ENCODE data around the gene STXBP4.

STXBP4 gene

DNA sequence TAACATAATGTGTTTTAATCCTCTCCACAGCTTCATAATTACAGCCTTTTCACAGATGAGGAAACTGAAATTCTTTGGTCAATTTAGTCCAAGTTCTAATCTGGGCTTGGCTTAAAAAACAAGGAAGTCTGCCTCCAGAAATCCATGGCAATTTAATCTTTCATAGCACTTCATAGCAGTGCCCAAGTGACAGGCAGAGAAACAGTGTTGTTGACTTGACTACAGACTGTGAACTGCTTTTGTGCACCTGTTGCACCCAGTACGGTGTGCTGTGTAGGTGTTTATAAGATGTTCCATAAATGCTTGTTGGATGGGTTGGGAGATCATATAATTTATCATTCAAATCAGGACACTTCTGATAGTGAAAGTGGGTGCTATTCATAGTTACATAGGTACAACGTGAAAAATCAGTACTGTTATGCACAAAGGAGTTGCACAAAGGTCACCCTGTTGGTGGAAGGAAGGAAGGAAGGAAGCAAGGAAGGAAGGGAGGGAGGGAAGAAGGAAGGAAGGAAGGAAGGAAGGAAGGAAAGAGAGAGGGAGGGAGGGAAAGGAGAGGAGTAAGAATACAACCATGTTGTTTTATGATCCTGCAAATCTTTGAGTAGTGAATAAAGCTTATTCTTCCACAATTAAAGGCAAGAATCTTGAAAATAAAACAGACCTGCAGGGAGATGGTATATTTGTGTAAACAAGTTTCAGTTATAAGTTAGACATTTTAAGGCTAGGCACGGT, 239.7 kb downstream of the STXBP4 start:
- DNase-seq (ENCODE audit: low read depth) = no peak
- no peak for TF ChIP-seq CTCF (IDR thresholded peaks at IDR 0.05; ENCODE audit: control insufficient read depth, insufficient read depth, low read depth, low read length, missing control alignments)
- H3K4me3 ChIP-seq (ENCODE audit: control insufficient read depth, low read depth, low read length) = no peak overlapping the region

DNA sequence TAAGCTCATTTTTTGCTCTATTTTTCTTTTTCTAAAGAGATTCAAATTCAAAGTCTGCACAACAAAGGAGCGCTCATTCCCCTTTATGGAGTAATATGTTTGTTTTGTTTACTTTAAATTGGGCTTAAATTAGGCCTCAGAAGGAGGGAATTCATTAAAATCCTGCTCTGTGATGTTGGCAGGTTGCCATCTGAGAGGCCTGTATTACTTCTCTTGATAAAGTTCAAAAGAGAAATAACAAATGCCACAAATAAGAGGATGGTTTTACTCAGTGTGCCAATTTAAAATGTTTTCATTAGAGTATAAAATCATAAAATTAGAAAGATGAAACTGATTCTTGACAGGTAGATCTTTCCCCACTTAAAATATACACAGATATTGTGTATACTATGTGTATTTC, 241.7 kb downstream of the STXBP4 start:
- no peak for DNase-seq (ENCODE audit: low read depth)
- H3K4me3 ChIP-seq (ENCODE audit: control insufficient read depth, low read depth, low read length) = no peak overlapping the region
- TF ChIP-seq CTCF (IDR thresholded peaks at IDR 0.05; ENCODE audit: control insufficient read depth, insufficient read depth, low read depth, low read length, missing control alignments) = no peak

GRCh38 chr17:55212880-55213279, 244.3 kb downstream of the STXBP4 start:
- TF ChIP-seq CTCF (IDR thresholded peaks at IDR 0.05; ENCODE audit: control insufficient read depth, insufficient read depth, low read depth, low read length, missing control alignments) = no peak
- no peak overlapping the region for H3K4me3 ChIP-seq (ENCODE audit: control insufficient read depth, low read depth, low read length)
- no peak for DNase-seq (ENCODE audit: low read depth)

- TF ChIP-seq CTCF (IDR thresholded peaks at IDR 0.05; ENCODE audit: control insufficient read depth, insufficient read depth, low read depth, low read length, missing control alignments) = no peak
- no peak for DNase-seq (ENCODE audit: low read depth)
- no peak overlapping the region for H3K4me3 ChIP-seq (ENCODE audit: control insufficient read depth, low read depth, low read length)
Measured at GRCh38 chr17:55215711-55216110, 247.1 kb downstream of the STXBP4 start.

DNA sequence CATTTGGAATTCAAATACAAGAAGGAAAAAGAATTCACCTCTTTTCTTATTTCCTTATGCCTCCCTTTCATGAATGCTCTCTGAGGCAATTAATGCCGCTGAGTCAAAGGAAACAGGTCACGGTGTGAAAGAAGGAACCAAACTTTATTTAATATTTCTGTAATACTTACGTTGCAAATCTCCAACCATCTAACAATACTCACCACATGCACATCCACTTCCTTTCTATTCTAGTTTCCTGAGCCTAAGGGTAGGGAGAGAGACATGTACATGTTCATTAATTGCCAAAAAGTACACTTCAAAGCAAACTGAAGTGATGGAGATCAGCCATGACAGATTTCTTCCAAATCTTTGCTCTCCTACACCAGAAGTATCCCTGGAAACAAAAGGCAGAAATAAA, 248.3 kb downstream of the STXBP4 start:
- DNase-seq (ENCODE audit: low read depth) = no peak
- TF ChIP-seq CTCF (IDR thresholded peaks at IDR 0.05; ENCODE audit: control insufficient read depth, insufficient read depth, low read depth, low read length, missing control alignments) = no peak
- no peak overlapping the region for H3K4me3 ChIP-seq (ENCODE audit: control insufficient read depth, low read depth, low read length)

GRCh38 chr17:55219459-55219858, 250.9 kb downstream of the STXBP4 start:
- TF ChIP-seq CTCF (IDR thresholded peaks at IDR 0.05; ENCODE audit: control insufficient read depth, insufficient read depth, low read depth, low read length, missing control alignments) = no peak
- DNase-seq (ENCODE audit: low read depth) = no peak
- no peak overlapping the region for H3K4me3 ChIP-seq (ENCODE audit: control insufficient read depth, low read depth, low read length)

Measured in AG09309 (cell line).